Measurements from ENCODE around the gene OR4B1.
"Not testable (repeated sequence)": the region's sequence is repeated elsewhere in the genome, so short reads cannot be mapped to it uniquely, and the experiment has no call there.

OR4B1 gene, protein sequence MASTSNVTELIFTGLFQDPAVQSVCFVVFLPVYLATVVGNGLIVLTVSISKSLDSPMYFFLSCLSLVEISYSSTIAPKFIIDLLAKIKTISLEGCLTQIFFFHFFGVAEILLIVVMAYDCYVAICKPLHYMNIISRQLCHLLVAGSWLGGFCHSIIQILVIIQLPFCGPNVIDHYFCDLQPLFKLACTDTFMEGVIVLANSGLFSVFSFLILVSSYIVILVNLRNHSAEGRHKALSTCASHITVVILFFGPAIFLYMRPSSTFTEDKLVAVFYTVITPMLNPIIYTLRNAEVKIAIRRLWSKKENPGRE

DNA sequence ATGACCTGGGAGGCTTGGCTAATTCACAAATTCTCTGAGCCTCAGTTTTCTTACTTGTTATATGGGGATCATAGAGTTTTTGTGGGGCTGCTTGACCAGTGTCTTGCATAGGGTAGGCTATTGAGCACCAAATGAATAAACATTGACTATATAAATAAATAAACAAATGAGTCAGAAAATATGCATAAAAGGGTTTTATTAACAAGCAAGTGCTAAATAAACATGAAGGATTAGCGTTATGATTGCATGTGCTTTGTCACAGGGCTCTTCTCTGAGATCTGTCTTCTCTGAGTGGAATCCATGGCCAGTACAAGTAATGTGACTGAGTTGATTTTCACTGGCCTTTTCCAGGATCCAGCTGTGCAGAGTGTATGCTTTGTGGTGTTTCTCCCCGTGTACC lies at the start of gene OR4B1:
Gene OR4B1 (plus strand): TSS at position 301 of the 400 bp plus-strand sequence. CDS start 0 bp downstream, at position 301.
- DNase-seq (ENCODE audit: low read depth), result no peak

DNA sequence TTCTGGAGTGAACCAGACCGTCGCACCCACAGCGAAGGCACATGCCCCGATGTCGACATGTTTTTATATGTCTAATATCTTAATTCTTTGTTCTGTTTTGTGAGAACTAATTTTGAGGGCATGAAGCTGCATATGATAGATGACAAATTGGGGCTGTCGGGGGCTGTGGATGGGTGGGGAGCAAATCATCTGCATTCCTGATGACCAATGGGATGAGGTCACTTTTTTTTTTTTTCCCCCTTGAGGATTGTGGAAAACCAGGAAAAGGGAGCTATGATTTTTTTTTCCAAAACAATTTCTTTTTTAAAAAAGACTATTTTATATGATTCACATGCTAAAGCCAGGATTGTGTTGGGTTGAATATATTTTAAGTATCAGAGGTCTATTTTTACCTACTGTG lies 49.2 kb upstream of the OR4B1 start:
- no peak for DNase-seq (ENCODE audit: low read depth)

DNA sequence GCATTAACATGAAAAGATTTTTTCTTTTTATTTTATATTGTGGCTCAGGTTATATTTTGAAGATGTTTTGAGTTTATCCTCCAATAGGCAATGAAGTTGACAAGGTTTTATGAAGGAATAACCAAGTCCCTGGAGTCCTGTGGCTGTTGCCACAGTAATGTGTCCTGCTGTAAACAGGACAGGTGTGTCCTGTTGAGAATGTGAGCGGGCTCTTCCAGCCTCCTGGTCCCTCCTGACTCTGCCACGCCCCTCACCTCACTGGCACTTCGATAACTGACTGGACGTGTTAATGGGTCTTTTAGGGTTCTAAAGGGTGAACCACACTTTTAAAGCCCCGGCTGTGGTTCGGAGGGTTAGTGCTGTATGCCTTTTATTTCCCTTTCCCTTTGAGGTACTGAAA lies 47.8 kb upstream of the OR4B1 start:
- DNase-seq (ENCODE audit: low read depth), result no peak

DNA sequence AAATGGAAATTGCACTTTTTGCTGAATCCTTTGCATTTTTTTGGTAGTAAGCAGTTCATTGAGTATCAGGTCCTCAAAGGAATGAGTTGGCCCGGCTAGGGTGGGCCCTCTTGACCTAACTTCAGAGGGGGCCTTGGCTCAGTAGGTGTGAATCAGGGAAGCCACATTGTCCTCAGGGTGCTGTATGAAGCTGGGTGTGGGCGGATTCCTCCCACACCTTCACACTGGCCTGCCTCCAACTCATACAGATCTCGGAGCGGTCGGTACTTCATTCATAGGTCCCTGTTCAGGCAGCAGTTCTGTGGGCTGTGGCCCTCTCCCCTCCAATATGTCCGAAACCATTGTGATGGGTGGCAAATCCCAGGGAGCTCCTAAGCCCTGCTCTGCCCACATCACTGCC lies 47.4 kb upstream of the OR4B1 start:
- no peak for DNase-seq (ENCODE audit: low read depth)

DNA sequence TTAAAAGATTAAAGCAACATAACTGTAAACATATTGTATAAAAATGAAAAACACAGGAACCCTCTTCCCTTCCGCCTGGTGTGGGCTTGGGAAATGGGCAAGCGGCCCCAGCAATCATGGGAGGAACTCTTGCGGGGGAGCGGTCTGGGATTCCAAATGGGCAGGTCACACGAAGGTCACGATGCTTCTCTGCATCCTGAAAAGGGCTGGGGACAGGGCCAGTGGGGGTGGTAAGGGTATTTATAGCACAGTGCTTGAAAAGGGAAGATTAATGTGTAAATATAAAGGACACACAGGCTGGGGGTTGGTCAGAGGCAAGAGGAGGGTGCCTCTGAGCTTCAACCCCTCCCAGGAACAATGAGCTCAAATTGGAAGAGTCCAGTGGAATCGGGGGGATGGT lies 46.9 kb upstream of the OR4B1 start:
- no peak for DNase-seq (ENCODE audit: low read depth)

DNA sequence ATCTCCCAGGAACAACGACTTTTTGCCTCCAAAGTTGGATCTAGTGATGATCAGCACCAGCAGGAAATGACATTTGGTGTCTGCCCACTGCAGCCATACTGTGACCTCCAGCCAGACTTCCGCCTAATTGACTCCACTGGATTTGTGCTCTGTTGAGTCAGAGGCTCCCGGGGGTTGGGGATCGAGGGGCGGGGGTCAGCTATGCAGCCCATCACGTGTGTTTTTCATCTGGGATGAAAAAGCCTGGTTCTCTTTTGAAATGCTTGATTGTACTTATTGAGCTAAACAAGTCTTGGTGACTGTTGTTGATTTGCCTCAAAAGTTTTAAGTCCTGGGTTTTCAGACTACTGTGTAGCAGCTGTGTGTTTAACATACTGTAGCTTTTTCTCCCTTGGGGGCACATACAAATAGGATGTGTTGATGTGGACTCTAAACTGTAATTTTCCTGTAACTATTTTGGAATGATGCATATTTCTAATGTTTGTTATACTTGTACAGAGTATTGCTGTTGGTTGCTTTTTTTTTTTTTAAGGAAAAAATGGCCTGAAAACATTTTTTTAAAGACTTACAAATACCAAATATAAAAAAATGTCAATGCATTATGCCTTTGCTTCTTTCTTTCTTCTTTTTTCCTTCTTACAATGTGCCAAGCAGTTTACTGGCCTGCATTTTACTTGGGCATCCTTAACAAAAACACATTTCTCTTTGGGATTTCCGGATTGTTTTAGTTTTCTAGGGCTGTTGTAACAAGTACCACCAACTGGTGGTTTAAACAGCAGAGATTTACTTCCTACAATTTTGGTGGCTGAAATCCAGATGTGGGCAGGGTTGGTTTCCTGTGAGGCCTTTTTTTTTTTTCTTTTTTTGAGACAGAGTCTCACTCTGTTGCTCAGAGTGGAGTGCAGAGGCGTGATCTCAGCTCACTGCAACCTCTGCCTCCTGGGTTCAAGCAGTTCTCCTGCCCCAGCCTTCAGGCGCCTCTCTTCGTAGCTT lies 46.1 kb upstream of the OR4B1 start:
- DNase-seq (ENCODE audit: low read depth), result no peak

DNA sequence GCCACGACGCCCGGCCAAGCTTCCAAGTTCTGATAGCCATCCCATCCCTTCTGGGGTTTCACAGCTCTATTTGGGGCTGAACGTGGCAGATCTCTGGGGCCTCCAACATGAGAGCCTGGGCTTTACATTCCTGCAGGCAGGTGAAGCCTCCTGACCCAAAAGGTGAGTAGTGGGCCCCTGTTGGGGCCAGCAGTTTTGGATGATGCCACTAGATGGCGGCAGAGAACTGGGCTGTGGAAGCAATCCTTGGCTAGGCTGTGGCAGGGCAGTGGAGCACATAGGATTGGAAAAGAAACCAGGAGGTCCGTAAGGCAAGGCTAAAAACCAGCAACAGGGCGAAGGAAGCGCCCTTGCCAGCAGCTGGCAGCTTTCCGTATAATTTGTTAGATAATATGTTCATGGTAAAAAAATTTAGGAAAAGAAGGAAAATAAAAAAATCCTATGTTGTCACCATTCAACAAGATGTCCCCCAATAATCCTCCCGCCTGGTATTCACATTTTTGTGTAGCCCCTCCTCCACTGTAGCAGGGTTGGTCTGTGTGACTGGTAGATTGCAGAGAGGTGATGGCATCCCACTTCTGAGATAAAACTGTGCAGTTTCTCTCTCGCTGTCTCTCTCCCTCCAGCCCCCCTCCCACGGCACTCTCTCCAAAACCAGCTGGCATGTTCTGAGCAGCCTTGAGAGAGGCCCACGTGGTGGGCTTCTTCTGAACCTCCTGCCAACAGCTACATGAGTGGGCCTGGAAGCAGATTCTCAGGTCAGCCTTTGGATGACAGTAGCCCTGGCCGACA lies 43.6 kb upstream of the OR4B1 start:
- DNase-seq (ENCODE audit: low read depth), result no peak

DNA sequence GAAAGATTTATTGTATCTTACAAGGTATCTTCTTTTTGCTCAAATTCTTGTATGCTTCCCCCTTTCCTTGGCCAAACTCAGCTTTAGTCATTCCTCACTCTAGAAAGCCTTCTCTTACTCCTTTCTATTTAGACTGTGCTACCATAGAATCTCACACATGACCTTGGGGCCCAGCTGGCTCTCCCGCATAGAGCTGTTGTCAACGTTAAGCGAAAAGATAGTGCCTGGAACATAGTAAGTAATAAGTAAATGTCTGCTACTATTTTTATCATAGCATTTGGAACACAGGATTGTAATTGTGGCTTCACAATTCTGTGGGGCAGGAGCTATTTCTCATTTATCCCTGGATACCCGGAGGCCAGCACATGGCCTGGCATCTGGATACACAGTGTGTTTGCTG lies 38.9 kb upstream of the OR4B1 start:
- DNase-seq (ENCODE audit: low read depth), result no peak

DNA sequence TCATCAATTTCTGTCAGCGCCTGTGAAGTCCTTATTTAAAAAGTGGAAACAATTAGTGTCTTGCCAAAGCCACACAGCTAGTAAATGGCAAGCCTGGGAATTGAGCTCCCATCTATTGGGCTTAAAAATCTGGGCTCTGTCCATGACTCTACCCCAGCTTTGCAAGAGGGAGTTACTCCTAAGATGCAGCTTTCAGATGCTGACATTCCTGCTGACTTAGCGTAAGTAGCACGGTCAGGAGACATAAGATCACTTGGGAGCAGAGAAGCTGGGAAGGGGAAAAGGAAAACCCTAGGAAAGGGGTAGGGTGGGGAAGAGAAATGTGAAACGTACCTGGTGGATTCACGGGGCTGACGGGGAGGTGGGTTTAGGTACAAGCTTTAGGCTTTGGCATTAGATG lies 36.0 kb upstream of the OR4B1 start:
- no peak for DNase-seq (ENCODE audit: low read depth)

DNA sequence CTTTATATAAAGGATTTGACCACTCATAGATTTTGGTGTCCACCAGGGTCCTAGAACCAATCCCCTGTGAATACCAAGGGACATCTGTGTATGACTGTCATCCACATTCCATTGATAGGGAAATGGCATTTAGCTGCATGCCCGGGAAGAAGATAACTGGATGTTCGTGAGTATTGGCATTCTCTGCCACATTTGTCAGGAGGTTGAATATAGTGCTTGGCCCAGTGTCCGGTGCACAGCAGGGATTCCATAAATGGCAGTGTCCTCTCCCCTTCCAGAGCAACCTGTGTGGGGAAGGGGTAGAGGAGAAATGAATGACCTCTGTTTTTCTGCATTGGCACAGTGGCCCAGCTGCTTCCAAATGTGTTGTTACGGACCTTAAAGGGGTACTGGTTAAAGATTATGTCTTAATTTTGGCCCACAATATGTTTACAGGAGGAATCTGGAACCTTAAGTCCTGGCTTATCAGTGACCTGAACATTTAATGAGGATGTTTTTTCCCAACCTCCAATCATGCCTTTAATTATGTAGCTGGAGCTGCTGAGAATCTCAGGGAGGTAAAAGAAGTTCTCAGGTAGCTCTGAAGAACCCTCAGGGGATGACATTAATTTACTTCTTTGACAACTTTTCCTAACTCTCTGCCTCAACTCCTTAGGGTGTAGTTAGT lies 33.6 kb upstream of the OR4B1 start:
- no peak for DNase-seq (ENCODE audit: low read depth)

DNA sequence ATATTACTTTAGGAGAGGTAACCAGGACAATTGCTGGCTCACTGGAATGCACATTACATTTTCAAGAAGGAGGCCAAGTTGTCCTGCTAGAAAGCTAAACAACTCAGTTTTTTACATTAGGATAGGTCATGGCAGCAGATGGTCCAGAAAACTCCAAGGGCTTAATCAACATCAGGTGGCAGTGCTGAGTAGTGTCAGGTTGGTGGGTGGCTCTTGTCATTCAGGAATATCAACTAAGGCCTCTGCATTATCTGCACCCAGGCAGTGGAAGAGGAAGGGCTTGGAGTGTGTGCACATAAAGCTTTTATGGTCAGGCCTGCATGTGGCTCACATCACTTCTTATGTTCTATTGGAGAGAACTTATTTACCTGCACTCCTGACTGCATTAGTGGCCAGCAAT lies 32.2 kb upstream of the OR4B1 start:
- no peak for DNase-seq (ENCODE audit: low read depth)

DNA sequence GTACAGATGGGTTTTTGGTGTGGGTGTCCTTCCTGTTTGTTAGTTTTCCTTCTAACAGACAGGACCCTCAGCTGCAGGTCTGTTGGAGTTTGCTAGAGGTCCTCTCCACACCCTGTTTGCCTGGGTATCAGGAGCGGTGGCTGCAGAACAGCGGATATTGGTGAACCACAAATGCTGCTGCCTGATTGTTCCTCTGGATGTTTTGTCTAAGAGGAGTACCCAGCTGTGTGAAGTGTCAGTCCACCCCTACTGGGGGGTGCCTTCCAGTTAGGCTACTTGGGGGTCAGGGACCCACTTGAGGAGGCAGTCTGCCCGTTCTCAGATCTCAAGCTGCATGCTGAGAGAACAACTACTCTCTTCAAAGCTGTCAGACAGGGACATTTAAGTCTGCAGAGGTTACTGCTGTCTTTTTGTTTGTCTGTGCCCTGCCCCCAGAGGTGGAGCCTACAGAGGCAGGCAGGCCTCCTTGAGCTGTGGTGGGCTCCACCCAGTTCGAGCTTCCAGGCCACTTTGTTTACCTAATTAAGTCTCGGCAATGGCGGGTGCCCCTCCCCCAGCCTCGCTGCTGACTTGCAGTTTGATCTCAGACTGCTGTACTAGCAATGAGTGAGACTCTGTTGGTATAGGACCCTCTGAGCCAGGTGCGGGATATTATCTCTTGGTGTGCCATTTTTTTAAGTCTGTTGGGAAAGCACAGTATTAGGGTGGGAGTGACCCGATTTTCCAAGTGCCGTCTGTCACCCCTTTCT lies 25.5 kb upstream of the OR4B1 start:
- not testable (repeated sequence) for DNase-seq (ENCODE audit: low read depth)

DNA sequence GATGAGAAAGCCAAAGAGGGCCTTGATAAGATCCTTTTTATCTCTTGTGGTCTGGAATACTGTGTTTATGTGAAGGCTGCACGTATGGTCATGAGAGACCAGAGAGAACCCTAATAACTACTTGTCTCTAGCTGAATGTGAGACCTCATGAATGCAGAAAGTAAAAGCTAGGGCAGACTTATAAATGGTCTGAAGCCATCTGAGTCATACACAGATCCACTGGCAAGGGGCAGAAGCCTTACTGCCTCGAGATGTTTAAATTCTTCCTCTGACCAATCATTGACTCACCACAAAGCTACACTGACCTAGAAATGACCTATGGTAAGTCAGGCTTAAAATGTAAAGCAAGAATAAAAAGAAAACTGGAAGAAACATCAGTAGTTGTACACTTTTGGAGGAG lies 22.7 kb upstream of the OR4B1 start:
- peak; percentile 70 for DNase-seq (ENCODE audit: low read depth)

DNA sequence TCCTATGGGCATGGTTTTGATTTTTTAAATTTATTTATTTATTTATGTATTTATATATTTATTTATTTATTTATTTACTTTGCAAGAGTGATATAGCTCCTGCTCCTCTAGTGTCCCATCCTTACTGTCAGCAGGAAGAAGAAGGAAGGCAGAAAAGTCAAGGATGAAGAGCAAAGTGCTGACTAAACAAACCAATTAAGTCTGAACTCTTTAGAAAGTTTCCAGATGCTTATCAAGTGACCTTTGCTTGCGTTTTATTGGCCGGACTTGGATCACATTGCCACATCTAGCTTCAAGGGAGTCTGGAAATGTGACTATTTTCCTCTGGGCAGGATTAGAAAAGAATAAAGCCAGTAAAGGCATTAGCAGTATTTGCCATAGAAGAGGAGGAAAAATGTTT lies 8.7 kb upstream of the OR4B1 start:
- no peak for DNase-seq (ENCODE audit: low read depth)

DNA sequence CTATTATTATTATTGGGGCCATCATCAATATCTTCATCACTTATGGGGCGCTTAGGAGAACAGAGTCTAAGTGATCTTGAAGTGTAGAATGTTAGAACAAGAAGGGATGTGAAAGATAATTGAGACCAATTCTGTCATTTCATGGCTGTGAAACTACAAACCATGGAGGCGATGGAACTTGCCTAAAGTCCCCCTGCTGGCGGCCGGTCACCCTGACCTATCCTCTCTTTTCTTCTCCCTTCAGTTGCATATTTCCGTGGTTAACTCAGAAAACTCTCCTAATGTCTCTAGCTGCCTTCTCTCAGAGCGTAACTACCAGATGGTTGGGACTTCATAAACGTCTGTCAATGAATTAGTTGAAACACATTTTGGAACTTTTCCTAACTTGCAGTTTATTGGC lies 6.6 kb upstream of the OR4B1 start:
- no peak for DNase-seq (ENCODE audit: low read depth)

DNA sequence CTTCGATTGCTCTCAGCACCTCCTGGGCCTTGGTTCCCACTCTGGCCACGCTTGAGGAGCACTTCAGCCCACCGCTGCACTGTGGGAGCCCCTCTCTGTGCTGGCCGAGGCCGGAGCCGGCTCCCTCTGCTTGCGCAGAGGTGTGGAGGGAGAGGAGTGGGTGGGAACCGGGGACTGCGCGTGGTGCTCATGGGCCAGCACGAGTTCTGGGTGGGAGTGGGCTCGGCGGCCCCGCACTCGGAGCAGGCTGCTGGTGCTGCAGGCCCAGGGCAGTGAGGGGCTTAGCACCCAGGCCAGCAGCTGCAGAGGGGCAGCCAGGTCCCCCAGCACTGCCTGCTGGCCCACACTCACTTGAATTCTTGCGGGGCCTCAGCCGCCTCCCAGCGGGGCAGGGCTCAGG lies 12.2 kb downstream of the OR4B1 start:
- DNase-seq (ENCODE audit: low read depth), result no peak

DNA sequence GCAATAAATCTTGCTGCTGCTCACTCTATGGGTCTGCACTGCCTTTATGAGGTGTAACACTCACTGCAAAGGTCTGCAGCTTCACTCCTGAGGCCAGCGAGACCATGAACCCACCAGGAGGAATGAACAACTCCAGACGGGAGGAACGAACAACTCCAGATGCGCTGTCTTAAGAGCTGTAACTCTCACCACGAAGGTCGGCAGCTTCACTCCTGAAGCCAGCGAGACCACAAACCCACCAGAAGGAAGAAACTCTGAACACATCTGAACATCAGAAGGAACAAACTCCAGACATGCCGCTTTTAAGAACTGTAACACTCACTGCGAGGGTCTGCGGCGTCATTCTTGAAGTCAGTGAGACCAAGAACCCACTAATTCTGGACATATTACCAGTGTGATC lies 13.4 kb downstream of the OR4B1 start:
- not testable (repeated sequence) for DNase-seq (ENCODE audit: low read depth)

DNA sequence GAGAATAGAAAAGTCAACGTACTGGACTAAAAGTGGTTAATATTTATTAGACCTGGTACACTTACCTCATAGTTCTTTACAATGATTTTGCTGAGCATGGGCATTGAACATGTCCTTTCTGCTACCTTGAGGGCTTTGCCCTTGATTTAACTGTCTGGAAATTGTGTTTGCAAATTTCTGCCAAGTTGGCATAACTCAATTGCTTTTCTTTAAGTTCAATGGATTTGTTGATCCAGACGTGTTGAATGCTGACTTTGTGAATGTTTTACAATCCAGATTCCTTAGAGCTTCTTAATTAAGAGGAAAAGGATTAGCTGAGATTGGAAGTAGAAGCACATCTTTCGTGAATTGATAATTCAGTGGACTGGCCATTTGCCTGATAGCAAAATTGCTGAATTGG lies 21.1 kb downstream of the OR4B1 start:
- no peak for DNase-seq (ENCODE audit: low read depth)

DNA sequence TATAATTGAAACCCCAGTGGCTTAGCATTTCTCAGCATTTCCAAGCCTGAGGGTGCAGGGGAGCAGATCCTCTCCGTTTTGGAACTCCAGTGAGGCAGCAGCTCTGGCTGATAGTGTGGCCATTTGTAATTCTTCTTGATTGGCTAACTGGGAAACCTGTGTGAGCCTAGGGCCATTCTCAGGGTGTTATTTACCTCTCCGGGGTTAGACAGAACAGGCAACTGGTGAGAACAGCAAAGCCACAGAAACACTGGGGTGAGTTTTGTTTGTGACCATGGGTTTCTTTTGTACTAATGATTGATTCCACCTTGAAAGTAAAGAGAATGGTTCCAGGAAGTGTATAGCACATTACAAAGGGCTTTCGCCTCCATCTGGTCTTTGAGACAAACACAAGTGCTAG lies 25.9 kb downstream of the OR4B1 start:
- DNase-seq (ENCODE audit: low read depth), result no peak

DNA sequence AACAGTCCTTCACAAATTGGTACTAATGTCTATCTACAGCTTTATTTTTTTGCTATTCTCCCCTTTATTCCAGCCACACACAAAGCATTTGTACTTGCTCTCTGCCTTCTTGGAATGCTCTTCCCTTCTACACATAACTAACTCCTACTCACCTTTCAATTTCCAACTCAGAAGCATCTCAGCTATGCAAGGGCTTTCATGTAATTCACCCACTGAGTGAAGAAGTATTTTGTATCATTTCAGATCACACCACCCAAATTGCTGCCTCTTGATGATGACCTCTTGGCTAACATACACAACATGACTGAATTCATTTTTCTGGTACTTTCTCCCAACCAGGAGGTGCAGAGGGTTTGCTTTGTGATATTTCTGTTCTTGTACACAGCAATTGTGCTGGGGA lies 28.2 kb downstream of the OR4B1 start, which contains the start of gene OR4X2:
Gene OR4X2 (plus strand): TSS at position 301 of the 400 bp plus-strand sequence. CDS start 0 bp downstream, at position 301.
- no peak for DNase-seq (ENCODE audit: low read depth)

DNA sequence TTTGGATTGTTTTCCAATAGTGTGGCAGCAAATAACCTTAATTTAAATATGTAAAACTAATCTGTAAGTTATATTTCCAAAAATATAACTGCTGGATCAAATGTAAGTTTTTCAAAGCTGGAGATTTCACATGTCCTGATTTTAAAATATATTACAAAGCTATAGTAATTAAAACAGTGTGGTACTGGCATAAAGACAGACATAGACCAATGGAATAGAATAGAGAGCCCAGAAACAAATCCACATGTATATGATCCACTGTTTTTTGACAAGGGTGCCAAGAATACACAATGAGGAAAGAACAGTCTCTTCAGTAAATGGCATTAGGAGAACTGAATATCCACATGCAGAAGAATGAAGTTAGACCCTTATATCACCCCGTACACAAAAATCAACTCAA lies 32.3 kb downstream of the OR4B1 start:
- DNase-seq (ENCODE audit: low read depth), result no peak

Data from non-pigmented ciliary epithelial cell (primary cell).